GM21723 (cell line): ENCODE results near the gene STUM.

Experiments
- ATAC-seq: cut with Tn5 transposase; IDR thresholded peaks from one replicate; pipeline ENCODE4 v1.9.1; 2021; ENCODE audit warnings: mild to moderate bottlenecking, moderate library complexity; ENCODE audit not compliant: unreplicated experiment

Gene STUM

GRCh38 chr1:226650236-226650841 is 101.8 kb downstream of the STUM start:
- ATAC-seq = no peak

- ATAC-seq = no peak
These were observed 102.6 kb downstream of the STUM start for GRCh38 chr1:226651041-226651731.

GRCh38 chr1:226651732-226652105 is 103.2 kb downstream of the STUM start:
- no peak for ATAC-seq

GRCh38 chr1:226652613-226653012 is 104.0 kb downstream of the STUM start:
- no peak for ATAC-seq

- ATAC-seq = peak; percentile 78
These were observed 104.9 kb downstream of the STUM start for GRCh38 chr1:226653311-226653921.

- ATAC-seq = no peak
These were observed 105.6 kb downstream of the STUM start for GRCh38 chr1:226654046-226654667.

- ATAC-seq = no peak
These were observed 106.1 kb downstream of the STUM start for GRCh38 chr1:226654668-226655055.

- no peak for ATAC-seq
These were observed 106.9 kb downstream of the STUM start for GRCh38 chr1:226655251-226656163.

GRCh38 chr1:226656201-226656600 is 107.6 kb downstream of the STUM start:
- no peak for ATAC-seq

GRCh38 chr1:226656601-226657277 is 108.2 kb downstream of the STUM start:
- no peak for ATAC-seq

GRCh38 chr1:226657895-226658545 is 109.5 kb downstream of the STUM start:
- ATAC-seq = no peak

- no peak for ATAC-seq
These were observed 110.1 kb downstream of the STUM start for GRCh38 chr1:226658546-226659125.
